Measurements from ENCODE around the gene NEK8. TPM values are rescaled to one million over a fixed set of nuclear protein-coding genes. Genes with fewer than 3 reads are reported as not detected.

Gene NEK8
- total and polyA plus RNA-seq, 9 of the 15 experiments (the other 6 are each of a cell fraction or from before 2014, with no cell fraction given) = 0.98 to 16.6 (median 4.6) TPM

GRCh38 chr17:28682655-28683054 is 45.9 kb upstream of the NEK8 start (continued):
- no peak for TF ChIP-seq STAT6 (CRISPR knock-in tag; IDR thresholded peaks at IDR 0.05)
- no peak for TF ChIP-seq TFE3 (CRISPR knock-in tag; IDR thresholded peaks at IDR 0.05)

GRCh38 chr17:28684963-28685362 is 43.6 kb upstream of the NEK8 start:
- Histone ChIP-seq H3K9me3 (replicated peaks; ENCODE audit: control insufficient read depth, insufficient read depth, low read depth, low read length) (no peaks in the 10 kb centered on the region), H3K79me2 (ENCODE audit: control insufficient read depth, insufficient read depth, low read length) (no peaks in the 10 kb centered on the region), H3K9me1 (ENCODE audit: control insufficient read depth, insufficient read depth, low read length) (no peaks in the 10 kb centered on the region), H3K27me3 (ENCODE audit: control insufficient read depth in 2 of 2, insufficient read depth in 2 of 2, low read length in 2 of 2) (no peaks in the 10 kb centered on the region), H2AFZ (ENCODE audit: low read depth, low read length) (no peak overlapping the region), H4K20me1 (replicated peaks; ENCODE audit: control insufficient read depth, insufficient read depth, low read length) (no peaks in the 10 kb centered on the region), H3K4me2 (ENCODE audit: insufficient read depth, low read length) (no peak overlapping the region), H3K36me3 (ENCODE audit: control insufficient read depth, insufficient read depth, low read length) (peaks cover 95% of the 10 kb centered on the region), H3K27ac (ENCODE audit: extremely low read depth, low read depth, low read length) (no peak overlapping the region), H3K4me1 (replicated peaks in 1 of 2; ENCODE audit: control insufficient read depth in 2 of 2, insufficient read depth in 2 of 2, low read length in 2 of 2) (no peaks in the 10 kb centered on the region), H3K4me3 (no peak overlapping the region), H3K9ac (ENCODE audit: insufficient read depth in 1 of 2, low read depth in 2 of 2, low read length in 2 of 2) (no peak overlapping the region)
- ChIA-PET CTCF (ENCODE audit: low intra/inter-chr PET ratio) (interaction anchor here (0.7 kb wide), 1 partner anchor 432 kb away, joined by 4 read pairs; no protein-coding TSS in a partner anchor), POLR2A (no interaction called here)
- DNase-seq (ENCODE audit: extremely low read depth in 1 of 4, low spot score in 3 of 4) (peak in 2 of 4 experiments; percentile 44 to 61), ATAC-seq (peak; percentile 54; the same call in 2 of the 3 replicates), FAIRE-seq (peak; percentile 81)
- no TSS peak for BruUV-seq (replicated peaks)
- intact Hi-C loops (cut with micrococcal nuclease) (no loop called here), in situ Hi-C loops (cut with MboI) (no loop called here)
- 55% methylated on average over 3 of the region's 3 CpGs for WGBS (ENCODE audit: insufficient coverage, low coverage, missing lambda C conversion rate)
- TF ChIP-seq ZFX (CRISPR knock-in tag; IDR thresholded peaks at IDR 0.05) (0 out of 2 replicates have a peak, but pooled peaks have one; percentile 15), GABPB2 (CRISPR knock-in tag; conservative IDR thresholded peaks at IDR 0.05) (no peak), CCNT2 (IDR thresholded peaks at IDR 0.05; ENCODE audit: borderline replicate concordance, extremely low read depth, insufficient read length, low read depth, low read length) (no peak), SMAD2 (IDR thresholded peaks at IDR 0.05; ENCODE audit: low read depth, low read length) (no peak), ZNF316 (IDR thresholded peaks at IDR 0.05) (no peak), ZSCAN32 (CRISPR knock-in tag; IDR thresholded peaks at IDR 0.05) (no peak), RAD21 (CRISPR knock-in tag; conservative IDR thresholded peaks at IDR 0.05 in 1 of 2, IDR thresholded peaks at IDR 0.05 in 1 of 2) (peak in 1 of 2 experiments; percentile 58; a peak in 2 of 4 replicates), SMC3 (conservative IDR thresholded peaks at IDR 0.05; ENCODE audit: insufficient read depth, low read depth, low read length) (0 out of 2 replicates have a peak, but pooled peaks have one; percentile 13), ESRRB (CRISPR knock-in tag; IDR thresholded peaks at IDR 0.05; ENCODE audit: borderline replicate concordance) (no peak), NKRF (IDR thresholded peaks at IDR 0.05; ENCODE audit: borderline replicate concordance) (no peak), NFIC (IDR thresholded peaks at IDR 0.05) (peak; percentile 97), PTTG1 (tag; IDR thresholded peaks at IDR 0.05; ENCODE audit: low read depth) (no peak), ZKSCAN8 (CRISPR knock-in tag; IDR thresholded peaks at IDR 0.05) (no peak)

Data from K562 (cell line).